GOT3 (cell line): ENCODE measurements around the gene MINDY4.
"Not testable (repeated sequence)": the region's sequence is repeated elsewhere in the genome, so short reads cannot be mapped to it uniquely, and the experiment has no call there.

ENCODE experiments used
- DNase-seq: peaks from one replicate; lab custom pipeline; 2025; ENCODE audit warnings: mixed read lengths; lab: John Stamatoyannopoulos, UW

The MINDY4 gene

DNA sequence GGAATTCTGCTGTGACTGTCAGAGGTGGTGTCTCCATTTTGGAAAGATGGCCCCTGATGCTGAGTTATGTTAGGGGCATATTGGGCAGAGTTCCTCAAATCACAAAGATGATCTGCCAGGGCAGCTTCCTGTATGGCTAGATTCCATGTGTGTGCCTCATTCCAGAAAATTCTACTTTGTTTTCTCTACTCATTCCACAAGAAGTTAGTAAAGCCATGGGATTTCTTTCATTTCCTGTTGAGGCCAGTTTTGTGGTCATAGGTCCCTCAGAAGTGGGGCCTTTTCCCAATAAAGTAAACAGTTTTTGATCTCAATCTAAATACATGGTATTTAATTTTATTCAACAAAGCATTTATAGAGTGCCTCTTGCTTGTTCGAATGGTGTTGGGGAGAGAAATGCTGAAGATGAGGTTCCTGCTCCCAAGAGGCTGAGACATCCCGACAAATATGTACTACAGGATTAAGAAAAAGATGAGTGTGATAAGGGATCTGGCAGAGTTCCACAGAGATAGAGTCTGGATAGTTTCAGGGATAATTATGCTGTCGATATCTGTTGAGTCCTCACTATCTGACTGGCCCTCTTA, 33.0 kb downstream of the MINDY4 start:
- no peak for DNase-seq

- no peak for DNase-seq
These were observed 34.0 kb downstream of the MINDY4 start for GRCh38 chr7:30805081-30805691.

- DNase-seq = no peak
These were observed 34.7 kb downstream of the MINDY4 start for GRCh38 chr7:30805931-30806330.

DNA sequence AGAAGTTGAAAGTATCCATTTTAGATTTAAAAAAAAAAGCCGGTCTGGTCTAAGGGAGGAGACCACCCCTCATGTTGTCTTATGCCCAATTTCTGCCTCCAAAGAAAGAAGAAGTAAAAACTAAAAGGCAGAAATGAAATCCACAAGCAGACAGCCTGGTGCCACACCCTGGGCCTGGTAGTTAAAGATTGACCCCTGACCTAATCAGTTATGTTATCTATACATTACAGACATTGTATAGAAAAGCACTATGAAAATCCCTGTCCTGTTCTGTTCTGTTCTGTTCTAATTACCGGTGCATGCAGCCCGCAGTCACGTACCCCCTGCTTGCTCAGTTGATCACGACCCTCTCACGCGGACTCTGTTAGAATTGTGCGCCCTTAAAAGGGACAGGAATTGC, 36.3 kb downstream of the MINDY4 start:
- not testable (repeated sequence) for DNase-seq

- DNase-seq = not testable (repeated sequence)
These were observed 36.7 kb downstream of the MINDY4 start for GRCh38 chr7:30807941-30808340.

DNA sequence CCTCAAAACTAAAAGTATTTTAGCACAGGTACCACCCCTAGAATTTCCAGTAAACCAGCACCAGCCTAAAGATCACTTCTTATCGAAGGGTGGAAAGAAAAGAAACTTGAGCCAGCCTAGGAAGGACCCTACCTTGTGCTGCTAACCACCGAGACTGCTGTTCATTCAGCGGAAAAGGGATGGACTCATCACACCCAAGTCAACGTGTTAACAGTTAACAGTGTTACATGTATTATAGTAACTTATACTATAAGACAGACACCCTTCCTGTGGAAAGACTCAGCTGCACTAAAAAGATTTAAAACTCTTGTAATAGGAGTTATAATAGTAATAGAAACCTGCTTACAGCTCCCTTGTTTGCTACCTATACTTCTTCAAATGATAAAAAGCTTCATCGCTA, 39.8 kb downstream of the MINDY4 start:
- no peak for DNase-seq

GRCh38 chr7:30812676-30813075, 41.5 kb downstream of the MINDY4 start:
- DNase-seq = no peak

DNA sequence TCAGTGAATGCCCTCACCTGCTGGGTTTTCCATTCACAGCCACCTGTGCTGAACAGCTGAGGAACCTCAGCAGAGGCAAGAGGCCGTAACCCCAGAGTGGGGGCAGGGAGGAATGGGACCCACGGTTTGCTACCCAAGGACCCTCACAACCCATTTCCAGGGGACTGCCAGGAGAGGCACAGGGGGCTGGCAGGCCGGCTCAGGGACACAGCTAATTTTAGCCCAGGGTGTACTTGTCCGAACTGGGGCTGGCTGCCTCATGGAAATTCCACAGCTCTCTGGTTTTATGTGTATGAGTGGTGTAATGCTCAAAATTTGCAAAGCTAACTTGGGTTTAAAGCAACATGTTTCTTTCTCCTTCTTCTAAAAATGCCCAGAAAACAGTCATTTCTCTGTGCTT, 42.2 kb downstream of the MINDY4 start:
- no peak for DNase-seq

DNA sequence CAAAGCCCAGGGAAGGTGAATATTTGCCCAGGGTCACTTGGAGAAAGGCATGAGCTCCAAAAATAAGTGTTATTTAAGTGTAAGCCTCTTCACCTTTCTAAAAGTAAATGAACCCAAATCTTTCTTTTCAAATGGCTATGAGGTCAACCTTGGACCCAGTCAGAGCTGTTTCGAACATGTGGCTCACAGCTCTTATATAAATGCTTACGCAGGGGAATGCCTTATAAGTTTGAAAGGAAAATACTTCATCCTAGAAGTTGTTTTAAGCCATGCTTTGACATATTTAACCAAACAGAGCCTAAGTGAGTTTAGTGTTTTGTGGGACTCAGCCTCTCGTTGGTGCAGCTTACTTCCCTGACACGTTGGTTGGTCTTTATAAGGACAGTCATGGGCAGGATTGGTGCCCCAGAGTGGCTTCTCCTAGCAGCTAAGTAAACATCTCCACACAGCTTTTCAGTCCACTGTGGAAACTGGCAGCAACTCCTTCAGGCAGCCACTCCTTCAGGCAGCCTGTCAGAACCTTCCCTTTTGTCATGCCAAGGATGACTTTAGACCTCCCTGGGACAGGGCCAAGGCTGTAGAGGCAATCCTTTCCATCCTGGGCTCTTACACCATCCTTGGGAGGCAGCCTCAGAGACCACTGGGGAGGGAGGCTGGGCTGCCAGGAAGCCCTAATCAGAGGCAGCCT, 43.6 kb downstream of the MINDY4 start:
- DNase-seq = peak; percentile 24

- no peak for DNase-seq
These were observed 44.2 kb downstream of the MINDY4 start for GRCh38 chr7:30815388-30815854.

DNA sequence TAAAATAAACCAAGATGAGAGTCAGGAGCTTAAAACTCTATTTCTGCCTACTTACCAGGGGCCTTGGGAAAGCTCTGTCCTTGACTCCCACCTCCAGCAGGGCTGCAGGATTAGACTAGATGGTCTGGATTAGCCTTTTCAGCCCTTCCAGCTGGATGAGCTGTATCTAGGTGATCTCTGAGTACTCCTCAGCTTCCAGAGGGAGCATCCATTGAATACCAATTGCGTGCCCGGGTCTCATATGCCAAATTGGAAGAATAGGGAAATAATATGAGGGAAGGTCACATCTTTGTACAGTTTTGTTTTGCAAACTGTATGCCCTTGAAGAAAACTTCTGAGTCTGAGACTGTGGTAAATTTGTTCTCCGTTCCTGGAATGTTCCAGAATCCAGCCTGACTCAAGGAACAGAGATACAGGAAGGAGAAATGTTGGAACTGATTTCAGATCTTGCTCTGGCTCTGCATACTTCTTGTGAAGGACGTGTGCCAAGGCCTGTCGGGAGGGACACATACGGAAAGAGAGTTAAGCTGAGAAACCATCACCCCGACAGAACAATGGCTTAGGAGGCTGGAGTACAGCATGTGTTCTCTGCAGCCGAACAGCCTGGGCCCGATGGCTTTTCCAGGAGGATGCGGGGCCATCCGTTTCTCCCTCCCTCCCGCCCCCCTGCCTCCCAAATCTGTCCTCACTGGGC, 44.9 kb downstream of the MINDY4 start:
- DNase-seq = no peak

GRCh38 chr7:30816645-30817370, 45.6 kb downstream of the MINDY4 start:
- DNase-seq = no peak

DNA sequence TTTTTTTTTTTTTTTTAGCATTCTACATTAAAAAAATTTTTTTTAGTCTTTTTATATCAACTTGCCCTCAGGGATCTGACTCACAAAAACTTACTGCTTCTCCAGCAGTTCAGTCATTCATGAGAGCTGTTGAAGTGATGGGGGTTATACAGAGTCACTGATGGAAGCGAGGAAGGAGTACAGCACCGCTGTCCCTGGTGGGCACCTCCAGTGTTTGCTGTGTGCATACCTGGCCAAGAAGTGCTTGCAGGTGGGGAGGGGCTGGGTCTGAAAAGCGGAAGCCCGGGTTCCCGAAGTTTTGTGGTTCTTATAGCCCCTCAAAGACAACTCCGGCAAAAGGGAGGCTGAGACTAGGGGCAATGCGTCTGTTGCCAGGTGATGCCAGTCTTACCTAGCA, 46.2 kb downstream of the MINDY4 start:
- no peak for DNase-seq

GRCh38 chr7:30824821-30825720, 53.9 kb downstream of the MINDY4 start:
- DNase-seq = no peak

GRCh38 chr7:30826181-30826580, 55.0 kb downstream of the MINDY4 start:
- DNase-seq = no peak

GRCh38 chr7:30828591-30828990, 57.4 kb downstream of the MINDY4 start:
- no peak for DNase-seq

GRCh38 chr7:30829471-30829870, 58.3 kb downstream of the MINDY4 start:
- DNase-seq = no peak

DNA sequence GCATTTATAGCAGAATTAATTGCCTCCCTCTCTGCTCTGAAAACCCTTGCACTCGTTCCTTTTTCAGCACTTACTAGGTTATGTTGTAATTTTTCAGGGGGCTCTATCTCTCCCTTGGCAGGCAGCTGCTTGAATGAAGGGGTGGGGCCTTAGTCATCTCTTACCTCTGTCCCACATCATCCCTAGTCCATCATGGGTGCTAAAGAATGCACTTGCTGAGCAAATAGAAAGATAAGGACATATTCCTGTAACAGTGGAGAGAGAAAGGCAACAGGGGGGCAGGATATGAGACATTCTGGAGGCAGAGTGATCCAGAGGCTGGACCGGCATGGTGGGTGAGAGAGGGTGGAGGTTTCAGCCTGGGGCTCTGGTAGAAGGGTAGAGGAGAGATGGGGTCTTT, 60.0 kb downstream of the MINDY4 start:
- DNase-seq = no peak

GRCh38 chr7:30831936-30832335, 60.7 kb downstream of the MINDY4 start:
- DNase-seq = no peak

- not testable (repeated sequence) for DNase-seq
These were observed 62.9 kb downstream of the MINDY4 start for GRCh38 chr7:30834017-30834674.
